Measurements from ENCODE around the gene CTNND2.

DNA sequence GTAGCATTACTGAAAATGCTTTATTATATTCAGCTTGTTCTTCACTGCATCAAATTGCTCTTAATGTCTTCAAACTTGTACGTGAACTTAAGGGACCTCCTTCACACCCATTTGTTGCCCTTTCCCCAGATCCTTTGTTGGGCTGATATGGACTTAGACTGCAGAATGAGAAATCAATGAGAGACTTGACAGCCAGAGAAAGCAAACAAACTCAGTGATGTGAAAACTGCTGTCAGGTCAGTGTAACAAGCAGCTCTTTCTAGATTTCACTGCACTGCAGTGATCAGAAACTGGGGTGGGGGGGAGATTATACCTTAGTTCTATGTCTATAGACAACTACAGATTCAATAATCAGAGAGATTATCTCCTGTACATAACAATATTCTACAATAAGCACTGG, 652.2 kb downstream of the CTNND2 start:
- TF ChIP-seq EP300 (conservative IDR thresholded peaks at IDR 0.05; ENCODE audit: poor library complexity, severe bottlenecking) (peak; percentile 27), MXI1 (conservative IDR thresholded peaks at IDR 0.05; ENCODE audit: poor library complexity, severe bottlenecking) (no peak), EZH2 (IDR thresholded peaks at IDR 0.05; ENCODE audit: borderline replicate concordance, insufficient read depth, low read length, poor library complexity, severe bottlenecking) (no peak), RAD21 (conservative IDR thresholded peaks at IDR 0.05) (no peak)
- TF ChIP-seq, protein P1, sequence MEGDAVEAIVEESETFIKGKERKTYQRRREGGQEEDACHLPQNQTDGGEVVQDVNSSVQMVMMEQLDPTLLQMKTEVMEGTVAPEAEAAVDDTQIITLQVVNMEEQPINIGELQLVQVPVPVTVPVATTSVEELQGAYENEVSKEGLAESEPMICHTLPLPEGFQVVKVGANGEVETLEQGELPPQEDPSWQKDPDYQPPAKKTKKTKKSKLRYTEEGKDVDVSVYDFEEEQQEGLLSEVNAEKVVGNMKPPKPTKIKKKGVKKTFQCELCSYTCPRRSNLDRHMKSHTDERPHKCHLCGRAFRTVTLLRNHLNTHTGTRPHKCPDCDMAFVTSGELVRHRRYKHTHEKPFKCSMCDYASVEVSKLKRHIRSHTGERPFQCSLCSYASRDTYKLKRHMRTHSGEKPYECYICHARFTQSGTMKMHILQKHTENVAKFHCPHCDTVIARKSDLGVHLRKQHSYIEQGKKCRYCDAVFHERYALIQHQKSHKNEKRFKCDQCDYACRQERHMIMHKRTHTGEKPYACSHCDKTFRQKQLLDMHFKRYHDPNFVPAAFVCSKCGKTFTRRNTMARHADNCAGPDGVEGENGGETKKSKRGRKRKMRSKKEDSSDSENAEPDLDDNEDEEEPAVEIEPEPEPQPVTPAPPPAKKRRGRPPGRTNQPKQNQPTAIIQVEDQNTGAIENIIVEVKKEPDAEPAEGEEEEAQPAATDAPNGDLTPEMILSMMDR (IDR thresholded peaks at IDR 0.05; ENCODE audit: poor library complexity, severe bottlenecking) = no peak
